HG03442 (cell line): Measurements from ENCODE around the gene MYH9.
"Not testable (repeated sequence)": the region's sequence is repeated elsewhere in the genome, so short reads cannot be mapped to it uniquely, and the experiment has no call there.

Source experiments
- ATAC-seq: cut with Tn5 transposase; IDR thresholded peaks from one replicate; pipeline ENCODE4 v1.9.1; 2021; ENCODE audit warnings: mild to moderate bottlenecking, moderate library complexity; ENCODE audit not compliant: unreplicated experiment

The MYH9 gene

GRCh38 chr22:36415415-36416168 is 27.8 kb upstream of the MYH9 start:
- no peak for ATAC-seq

- ATAC-seq = no peak
Measured at GRCh38 chr22:36413022-36413775, 25.4 kb upstream of the MYH9 start.

GRCh38 chr22:36411589-36412258 is 24.0 kb upstream of the MYH9 start:
- ATAC-seq = no peak

- ATAC-seq = no peak
Measured at GRCh38 chr22:36409911-36410756, 22.4 kb upstream of the MYH9 start.

GRCh38 chr22:36409554-36409910 is 21.8 kb upstream of the MYH9 start:
- ATAC-seq = not testable (repeated sequence)

GRCh38 chr22:36409056-36409455 is 21.3 kb upstream of the MYH9 start:
- ATAC-seq = no peak

- no peak for ATAC-seq
Measured at GRCh38 chr22:36406721-36407120, 19.0 kb upstream of the MYH9 start.

- ATAC-seq = no peak
Measured at GRCh38 chr22:36405671-36406538, 18.1 kb upstream of the MYH9 start.

GRCh38 chr22:36405221-36405661 is 17.5 kb upstream of the MYH9 start:
- no peak for ATAC-seq

- no peak for ATAC-seq
Measured at GRCh38 chr22:36404446-36404845, 16.7 kb upstream of the MYH9 start.

- ATAC-seq = no peak
Measured at GRCh38 chr22:36399472-36399778, 11.7 kb upstream of the MYH9 start.

GRCh38 chr22:36398601-36399471 is 11.1 kb upstream of the MYH9 start:
- no peak for ATAC-seq

- no peak for ATAC-seq
Measured at GRCh38 chr22:36397131-36398093, 9.6 kb upstream of the MYH9 start.

- ATAC-seq = no peak
Measured at GRCh38 chr22:36395915-36396314, 8.1 kb upstream of the MYH9 start.

- no peak for ATAC-seq
Measured at GRCh38 chr22:36395055-36395849, 7.5 kb upstream of the MYH9 start.

GRCh38 chr22:36391638-36392037 is 3.9 kb upstream of the MYH9 start:
- ATAC-seq = no peak

- ATAC-seq = not testable (repeated sequence)
Measured at GRCh38 chr22:36389122-36389521, 1.4 kb upstream of the MYH9 start.

GRCh38 chr22:36387709-36387958 is 133 bp downstream of the MYH9 start:
- ATAC-seq = no peak
